H9 (cell line): ENCODE data around the gene IL10RA. TPM values are rescaled to one million over a fixed set of nuclear protein-coding genes. Genes with fewer than 3 reads are reported as not detected.

ENCODE experiments used
- DNase-seq: peaks from one replicate; pipeline ENCODE4 v3.0.0-alpha.2; 2017
- H2AFZ ChIP-seq: one replicate; pipeline ENCODE4 v1.6.1; 2013; ENCODE audit warnings: mild to moderate bottlenecking, low read length, control low read depth, moderate library complexity
- H2AK5ac ChIP-seq: 2 replicates; pipeline ENCODE4 v1.6.1; 2013; ENCODE audit warnings: low read length, control low read depth, mixed read lengths; ENCODE audit not compliant: insufficient read length
- H2BK120ac ChIP-seq: one replicate; pipeline ENCODE4 v1.6.1; 2013; ENCODE audit warnings: low read depth, mild to moderate bottlenecking, low read length, control low read depth, inconsistent platforms; ENCODE audit not compliant: poor library complexity, severe bottlenecking
- H2BK12ac ChIP-seq: 2 replicates; pipeline ENCODE4 v1.6.1; 2013; ENCODE audit warnings: low read length, control low read depth, mixed read lengths, low read depth; ENCODE audit not compliant: insufficient read length
- H2BK15ac ChIP-seq: 2 replicates; pipeline ENCODE4 v1.6.1; 2013; ENCODE audit warnings: low read depth, low read length, control low read depth
- H2BK20ac ChIP-seq: one replicate; pipeline ENCODE4 v1.6.1; 2013; ENCODE audit warnings: low read depth, mild to moderate bottlenecking, low read length, control low read depth, inconsistent platforms; ENCODE audit not compliant: poor library complexity, severe bottlenecking
- H2BK5ac ChIP-seq: 2 replicates; pipeline ENCODE4 v1.6.1; 2013; ENCODE audit warnings: low read length, control low read depth, mixed read lengths; ENCODE audit not compliant: insufficient read length
- H3K14ac ChIP-seq: 2 replicates; pipeline ENCODE4 v1.6.1; 2013; ENCODE audit warnings: low read length, control low read depth; ENCODE audit not compliant: insufficient read depth
- H3K18ac ChIP-seq: 2 replicates; pipeline ENCODE4 v1.6.1; 2013; ENCODE audit warnings: low read depth, mild to moderate bottlenecking, mixed read lengths, low read length, control low read depth; ENCODE audit not compliant: insufficient read length
- H3K23ac ChIP-seq: 2 replicates; pipeline ENCODE4 v1.6.1; 2013; ENCODE audit warnings: low read length, control low read depth, mixed read lengths, low read depth; ENCODE audit not compliant: insufficient read length
- H3K23me2 ChIP-seq: 2 replicates; pipeline ENCODE4 v1.6.1; 2013; ENCODE audit warnings: low read depth, mild to moderate bottlenecking, mixed read lengths, low read length, control low read depth; ENCODE audit not compliant: insufficient read length, poor library complexity, severe bottlenecking
- H3K27ac ChIP-seq: 2 replicates; pipeline ENCODE4 v1.5.1; 2013; ENCODE audit warnings: low read length, control low read depth, mixed read lengths, low read depth; ENCODE audit not compliant: insufficient read length
- H3K27me3 ChIP-seq: 2 replicates; pipeline ENCODE4 v1.6.1; 2013; ENCODE audit warnings: low read length, control low read depth, inconsistent platforms; ENCODE audit not compliant: insufficient read depth
- H3K4ac ChIP-seq: 2 replicates; pipeline ENCODE4 v1.6.1; 2013; ENCODE audit warnings: low read depth, mild to moderate bottlenecking, control low read depth, inconsistent platforms, low read length, moderate library complexity
- H3K4me1 ChIP-seq: 2 replicates; pipeline ENCODE4 v1.6.1; 2013; ENCODE audit warnings: low read length, control low read depth, inconsistent platforms; ENCODE audit not compliant: insufficient read depth
- H3K4me2 ChIP-seq: 2 replicates; pipeline ENCODE4 v1.6.1; 2013; ENCODE audit warnings: low read length, control low read depth, mixed read lengths; ENCODE audit not compliant: insufficient read length, insufficient read depth
- H3K56ac ChIP-seq: 2 replicates; pipeline ENCODE4 v1.6.1; 2013; ENCODE audit warnings: low read depth, mild to moderate bottlenecking, mixed read lengths, low read length, control low read depth; ENCODE audit not compliant: insufficient read length
- H3K79me1 ChIP-seq: 2 replicates; pipeline ENCODE4 v1.6.1; 2013; ENCODE audit warnings: low read depth, mild to moderate bottlenecking, moderate library complexity, low read length, control low read depth, inconsistent platforms; ENCODE audit not compliant: insufficient read depth, poor library complexity, severe bottlenecking
- H3K79me2 ChIP-seq: 2 replicates; pipeline ENCODE4 v1.6.1; 2013; ENCODE audit warnings: low read length, control low read depth, inconsistent platforms; ENCODE audit not compliant: insufficient read depth
- H3K9ac ChIP-seq: 2 replicates; pipeline ENCODE4 v1.6.1; 2013; ENCODE audit warnings: low read length, control low read depth, mixed read lengths; ENCODE audit not compliant: insufficient read length; ENCODE audit errors: extremely low read depth
- H3K9me3 ChIP-seq: one replicate; pipeline ENCODE4 v1.6.1; 2013; ENCODE audit warnings: low read depth, low read length, inconsistent platforms; ENCODE audit not compliant: control insufficient read depth
- H3T11ph ChIP-seq: one replicate; pipeline ENCODE4 v1.6.1; 2013; ENCODE audit warnings: mild to moderate bottlenecking, low read length, control low read depth, inconsistent platforms
- H4K20me1 ChIP-seq: one replicate; pipeline ENCODE4 v1.6.1; 2013; ENCODE audit not compliant: control insufficient read depth, insufficient read length, insufficient read depth
- H4K5ac ChIP-seq: 2 replicates; pipeline ENCODE4 v1.6.1; 2013; ENCODE audit warnings: low read depth, mild to moderate bottlenecking, mixed read lengths, low read length, control low read depth; ENCODE audit not compliant: insufficient read length
- H4K8ac ChIP-seq: replicated peaks from 2 replicates; pipeline ENCODE4 v1.6.1; 2013; ENCODE audit warnings: low read length, control low read depth, mixed read lengths, low read depth; ENCODE audit not compliant: insufficient read length
- H4K91ac ChIP-seq: 2 replicates; pipeline ENCODE4 v1.6.1; 2013; ENCODE audit warnings: low read depth, mild to moderate bottlenecking, moderate library complexity, mixed read lengths, low read length, control low read depth; ENCODE audit not compliant: insufficient read length
- H3K27ac Mint-ChIP-seq, 3 experiments: 2 replicates in 2 of 3; 3 replicates in 1 of 3; pipeline ENCODE4 v1.8.0; 2020 to 2021; ENCODE audit warnings: mixed read lengths in 3 of 3, mild to moderate bottlenecking in 1 of 3, moderate library complexity in 1 of 3
- H3K27me3 Mint-ChIP-seq: 2 replicates; pipeline ENCODE4 v1.8.0; 2021; ENCODE audit warnings: low read depth, mild to moderate bottlenecking, moderate library complexity, mixed read lengths
- H3K36me3 Mint-ChIP-seq, 3 experiments: 2 replicates in 2 of 3; 3 replicates in 1 of 3; pipeline ENCODE4 v1.8.0; 2020 to 2021; ENCODE audit warnings: low read depth in 3 of 3, mixed read lengths in 3 of 3; ENCODE audit not compliant: insufficient read depth in 1 of 3
- H3K4me1 Mint-ChIP-seq, 2 experiments: 2 replicates each; pipeline ENCODE4 v1.8.0; 2020; ENCODE audit warnings: mixed read lengths in 2 of 2
- H3K4me3 Mint-ChIP-seq, 2 experiments: 2 replicates in 1 of 2; 3 replicates in 1 of 2; pipeline ENCODE4 v1.8.0; 2020 to 2021; ENCODE audit warnings: mild to moderate bottlenecking in 2 of 2, mixed read lengths in 2 of 2, moderate library complexity in 1 of 2
- H3K9me3 Mint-ChIP-seq, 2 experiments: 2 replicates in 1 of 2; 3 replicates in 1 of 2; pipeline ENCODE4 v1.8.0; 2020; ENCODE audit warnings: mild to moderate bottlenecking in 2 of 2, mixed read lengths in 2 of 2, moderate library complexity in 1 of 2
- WGBS: extraction: QIAGEN DNeasy Blood & Tissue Kit; methylation state at CpG from one replicate; pipeline ENCODE4 v1.1.7; 2013; ENCODE audit warnings: missing lambda C conversion rate, low lambda C conversion rate, mixed read lengths; ENCODE audit not compliant: insufficient read length; ENCODE audit errors: extremely low coverage; 5-methylcytosine and 5-hydroxymethylcytosine counted together
- total RNA-seq: library from RNA; stranded (reverse); gene quantifications from 2 replicates; pipeline ENCODE4 v1.2.1, GENCODE V29; 2021
- TF ChIP-seq, protein P1 (sequence below): fragments of 200-600 bp; sonication (generic); conservative IDR thresholded peaks from 3 replicates; pipeline ENCODE4 v1.8.0; 2021; ENCODE audit warnings: antibody characterized with exemption, mild to moderate bottlenecking

Gene IL10RA
- total RNA-seq, 1 experiment from 2014 or later: not detected

- no peaks in the 10 kb centered on the region for H4K20me1 ChIP-seq
- no peak overlapping the region for H3K18ac ChIP-seq
- no peak overlapping the region for H2BK120ac ChIP-seq
- no peak overlapping the region for H3K4me2 ChIP-seq
- no peak overlapping the region for H4K8ac ChIP-seq
- Mint-ChIP-seq H3K4me3 (no peak overlapping the region), H3K27ac (no peak overlapping the region), H3K9me3 (no peaks in the 10 kb centered on the region), H3K4me1 (peaks cover 3 to 9% of the 10 kb centered on the region in 2 experiments; a peak in 2 of 4 replicates), H3K27me3 (peaks cover 31% of the 10 kb centered on the region), H3K36me3 (no peaks in the 10 kb centered on the region; a peak in 1 of 7 replicates)
- H3K9ac ChIP-seq: no peak overlapping the region
- WGBS: no CpG with 5 or more reads among the region's 2 CpGs
- H3K27ac ChIP-seq: no peak overlapping the region
- H3K4ac ChIP-seq: no peak overlapping the region
- no peak overlapping the region for H3T11ph ChIP-seq
- H3K9me3 ChIP-seq: no peaks in the 10 kb centered on the region
- no peak overlapping the region for H3K23ac ChIP-seq
- no peak overlapping the region for H2BK5ac ChIP-seq
- H3K79me1 ChIP-seq: no peaks in the 10 kb centered on the region
- no peak overlapping the region for H2BK20ac ChIP-seq
- no peaks in the 10 kb centered on the region for H3K79me2 ChIP-seq
- no peak overlapping the region for H4K5ac ChIP-seq
- no peak overlapping the region for H2AFZ ChIP-seq
- no peaks in the 10 kb centered on the region; the same call in 1 of the 2 replicates for H3K4me1 ChIP-seq
- TF ChIP-seq, protein P1, sequence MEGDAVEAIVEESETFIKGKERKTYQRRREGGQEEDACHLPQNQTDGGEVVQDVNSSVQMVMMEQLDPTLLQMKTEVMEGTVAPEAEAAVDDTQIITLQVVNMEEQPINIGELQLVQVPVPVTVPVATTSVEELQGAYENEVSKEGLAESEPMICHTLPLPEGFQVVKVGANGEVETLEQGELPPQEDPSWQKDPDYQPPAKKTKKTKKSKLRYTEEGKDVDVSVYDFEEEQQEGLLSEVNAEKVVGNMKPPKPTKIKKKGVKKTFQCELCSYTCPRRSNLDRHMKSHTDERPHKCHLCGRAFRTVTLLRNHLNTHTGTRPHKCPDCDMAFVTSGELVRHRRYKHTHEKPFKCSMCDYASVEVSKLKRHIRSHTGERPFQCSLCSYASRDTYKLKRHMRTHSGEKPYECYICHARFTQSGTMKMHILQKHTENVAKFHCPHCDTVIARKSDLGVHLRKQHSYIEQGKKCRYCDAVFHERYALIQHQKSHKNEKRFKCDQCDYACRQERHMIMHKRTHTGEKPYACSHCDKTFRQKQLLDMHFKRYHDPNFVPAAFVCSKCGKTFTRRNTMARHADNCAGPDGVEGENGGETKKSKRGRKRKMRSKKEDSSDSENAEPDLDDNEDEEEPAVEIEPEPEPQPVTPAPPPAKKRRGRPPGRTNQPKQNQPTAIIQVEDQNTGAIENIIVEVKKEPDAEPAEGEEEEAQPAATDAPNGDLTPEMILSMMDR: no peak
- H2AK5ac ChIP-seq: no peak overlapping the region
- no peak overlapping the region for H3K14ac ChIP-seq
- DNase-seq: no peak
- no peak overlapping the region for H3K56ac ChIP-seq
- no peak overlapping the region for H4K91ac ChIP-seq
- H2BK15ac ChIP-seq: no peak overlapping the region
- H2BK12ac ChIP-seq: no peak overlapping the region
- H3K27me3 ChIP-seq: peaks cover 3% of the 10 kb centered on the region; the same call in 1 of the 2 replicates
- no peaks in the 10 kb centered on the region for H3K23me2 ChIP-seq
These were observed 6.4 kb downstream of the IL10RA start for GRCh38 chr11:117992620-117993019.
